OCI-LY7 (cell line): ENCODE measurements around the gene KIN. TPM values are rescaled to one million over a fixed set of nuclear protein-coding genes. Genes with fewer than 3 reads are reported as not detected.

Source experiments
- Bru-seq: library from RNA; stranded (reverse); fragments of 400-500 nt; gene quantifications from one replicate; lab custom pipeline; 2021; lab: Mats Ljungman, UMichigan
- BruChase-seq, 2 experiments: library from RNA; stranded (reverse); fragments of 400-500 nt; gene quantifications; one replicate each; lab custom pipeline; 2021; lab: Mats Ljungman, UMichigan
- BruUV-seq: library from RNA; stranded (reverse); fragments of 400-500 nt; replicated peaks from 2 replicates; lab custom pipeline; 2021; lab: Mats Ljungman, UMichigan
- CTCF ChIA-PET: fragments of 300-600 bp; sonication (Branson Sonifier 250); formaldehyde crosslinking; loops from one replicate; lab custom pipeline; 2022; ENCODE audit warnings: antibody characterized with exemption; ENCODE audit not compliant: unreplicated experiment; lab: Charles Lee
- POLR2A ChIA-PET: fragments of 300-600 bp; sonication (Branson Sonifier 250); formaldehyde crosslinking; loops from one replicate; lab custom pipeline; 2022; ENCODE audit warnings: antibody characterized with exemption; lab: Charles Lee
- DNase-seq: peaks from one replicate; pipeline ENCODE4 v3.0.0-alpha.2; 2015; ENCODE audit warnings: low spot score
- H2AFZ ChIP-seq: fragments of 200-600 bp; sonication (generic), shearing (Covaris generic); 2 replicates; pipeline ENCODE4 v1.6.1; 2014; ENCODE audit warnings: mild to moderate bottlenecking, antibody characterized with exemption, low read length, moderate library complexity
- H3K27ac ChIP-seq: fragments of 200-600 bp; sonication (generic); 2 replicates; pipeline ENCODE4 v1.5.1; 2014; ENCODE audit warnings: mixed run types, low read depth, mild to moderate bottlenecking, moderate library complexity, low read length, inconsistent platforms; ENCODE audit not compliant: poor library complexity, severe bottlenecking
- H3K36me3 ChIP-seq: fragments of 200-600 bp; sonication (generic); 2 replicates; pipeline ENCODE4 v1.6.1; 2014; ENCODE audit warnings: mild to moderate bottlenecking, antibody characterized with exemption, low read length, moderate library complexity, mixed read lengths; ENCODE audit not compliant: insufficient read depth
- H3K4me1 ChIP-seq: fragments of 200-600 bp; sonication (generic); 2 replicates; pipeline ENCODE4 v1.5.1; 2014; ENCODE audit warnings: mild to moderate bottlenecking, low read length; ENCODE audit not compliant: insufficient read depth, poor library complexity, severe bottlenecking
- H3K4me2 ChIP-seq: fragments of 200-600 bp; sonication (generic); 2 replicates; pipeline ENCODE4 v1.6.1; 2014; ENCODE audit warnings: mild to moderate bottlenecking, low read length
- H3K4me3 ChIP-seq: fragments of 200-600 bp; sonication (generic); 2 replicates; pipeline ENCODE4 v1.5.1; 2014; ENCODE audit warnings: mild to moderate bottlenecking, low read depth, low read length; ENCODE audit not compliant: poor library complexity, severe bottlenecking
- H3K79me2 ChIP-seq: fragments of 200-600 bp; sonication (generic); 2 replicates; pipeline ENCODE4 v1.6.1; 2016; ENCODE audit warnings: low read depth, mild to moderate bottlenecking, low read length, moderate library complexity, mixed read lengths; ENCODE audit not compliant: insufficient read depth
- H3K9me2 ChIP-seq: fragments of 200-600 bp; sonication (generic); 2 replicates; pipeline ENCODE4 v1.6.1; 2016; ENCODE audit warnings: mild to moderate bottlenecking, low read length, mixed read lengths; ENCODE audit not compliant: insufficient read depth
- H3K9me3 ChIP-seq: fragments of 200-600 bp; sonication (generic); 2 replicates; pipeline ENCODE4 v1.6.1; 2014; ENCODE audit warnings: mild to moderate bottlenecking, mixed run types, low read length, mixed read lengths
- H4K20me1 ChIP-seq: fragments of 200-600 bp; sonication (generic); 2 replicates; pipeline ENCODE4 v1.6.1; 2014; ENCODE audit warnings: mild to moderate bottlenecking, antibody characterized with exemption, low read length, moderate library complexity, mixed read lengths; ENCODE audit not compliant: insufficient read depth
- CTCF ChIP-seq: fragments of 200-600 bp; sonication (generic); conservative IDR thresholded peaks from 2 replicates; pipeline ENCODE4 v1.5.1; 2014; ENCODE audit warnings: mild to moderate bottlenecking, antibody characterized with exemption, low read length, moderate library complexity, mixed read lengths
- EZH2phosphoT487 ChIP-seq: fragments of 200-600 bp; sonication (generic); IDR thresholded peaks from 2 replicates; pipeline ENCODE4 v1.6.1; 2018; ENCODE audit warnings: low read depth, borderline replicate concordance, mild to moderate bottlenecking, mixed run types, antibody characterized with exemption, low read length, moderate library complexity, mixed read lengths
- intact Hi-C: fragments of 100-400 bp; cut with micrococcal nuclease; formaldehyde crosslinking; loops from one replicate; pipeline ENCODE4 v1.10.0; 2022; ENCODE audit not compliant: unreplicated experiment
- long read RNA-seq: library from polyadenylated mRNA; stranded (forward); transcript quantifications from one replicate; pipeline ENCODE4 v2.0.0, GENCODE V29; 2022
- total RNA-seq, 2 experiments: library from RNA; depleted of rRNA in 1 of 2; stranded (reverse); fragments of >200 nt in 1 of 2; shearing (Covaris generic) in 1 of 2; gene quantifications; 2 replicates each; pipeline ENCODE4 v1.2.3, GENCODE V29; 2014 to 2022

KIN gene
- total RNA-seq (2014; rRNA removed; shearing (Covaris generic)) = 12.0 and 14.3 TPM in 2 replicates
- 13.6 and 15.5 TPM in 2 replicates for total RNA-seq (2022)
- Bru-seq, nascent RNA = percentile 76 among the genes with signal in this experiment
- percentile 72 among the genes with signal in this experiment for BruChase-seq, experiment 1, labeled RNA remaining after a 6-hour chase
- BruChase-seq, experiment 2, labeled RNA remaining after a 2-hour chase = percentile 76 among the genes with signal in this experiment
- long read RNA-seq, full-length matches to known transcripts = 9 of 15 reads
- long read RNA-seq, partial matches to known transcripts = 1 of 15 reads
- long read RNA-seq, other reads (novel, unspliced or antisense) = 5 of 15 reads

- peak; percentile 97 for DNase-seq
- H3K27ac ChIP-seq = peak within 1 kb of the TSS; percentile 35
- POLR2A ChIA-PET = interaction anchor here (0.6 to 2.8 kb wide), 9 partner anchors 10 to 640 kb away, joined by 3 to 39 read pairs (median 3); partner anchors contain the start of gene TAF3
- peaks cover 20% of the 10 kb centered on the region for H3K4me1 ChIP-seq
- CTCF ChIA-PET = interaction anchor here (0.6 to 2.5 kb wide), 4 partner anchors 10 to 274 kb away, joined by 3 to 11 read pairs (median 4); partner anchors contain the start of gene TAF3
- H3K4me2 ChIP-seq = peak within 1 kb of the TSS; percentile 91
- peaks cover 42% of the 10 kb centered on the region for H4K20me1 ChIP-seq
- intact Hi-C loops = loop anchor here (2.0 kb wide), 1 partner anchor 31 kb away; the partner anchor contains the start of gene TAF3
- TF ChIP-seq CTCF (no peak), EZH2phosphoT487 (no peak)
- H3K9me3 ChIP-seq = no peaks in the 10 kb centered on the region
- peaks cover 98% of the 10 kb centered on the region for H3K79me2 ChIP-seq
- no TSS peak for BruUV-seq
- peak within 1 kb of the TSS; percentile 45 for H2AFZ ChIP-seq
- H3K36me3 ChIP-seq = peaks cover 44% of the 10 kb centered on the region
- peak within 1 kb of the TSS; percentile 79 for H3K4me3 ChIP-seq
- no peaks in the 10 kb centered on the region for H3K9me2 ChIP-seq
Measured at GRCh38 chr10:7787857-7788638, at the start of gene KIN, which contains the start of gene ATP5F1C. Gene KIN, minus strand, starts transcription at chr10:7787993. Its CDS starts 60 bp downstream, at chr10:7787933. Gene ATP5F1C, plus strand, starts transcription at chr10:7788177. Its CDS starts 31 bp downstream, at chr10:7788208.

- H4K20me1 ChIP-seq = no peaks in the 10 kb centered on the region
- H3K79me2 ChIP-seq = peaks cover 14% of the 10 kb centered on the region; the same call in 1 of the 2 replicates
- ChIA-PET POLR2A (interaction anchor here (0.6 to 1.0 kb wide), 2 partner anchors 19 to 230 kb away, joined by 3 to 4 read pairs; no protein-coding TSS in a partner anchor), CTCF (no interaction called here)
- H3K4me3 ChIP-seq = no peak overlapping the region
- intact Hi-C loops = no loop called here
- H3K36me3 ChIP-seq = peaks cover 19% of the 10 kb centered on the region; the same call in 1 of the 2 replicates
- no peak overlapping the region for H3K4me2 ChIP-seq
- no peaks in the 10 kb centered on the region for H3K9me3 ChIP-seq
- no peak overlapping the region for H3K27ac ChIP-seq
- TF ChIP-seq EZH2phosphoT487 (no peak), CTCF (no peak)
- no peak for DNase-seq
- H3K9me2 ChIP-seq = no peaks in the 10 kb centered on the region
- no TSS peak for BruUV-seq
- H3K4me1 ChIP-seq = no peaks in the 10 kb centered on the region
- no peak overlapping the region for H2AFZ ChIP-seq
Measured at GRCh38 chr10:7836571-7836970, 48.8 kb upstream of the KIN start.
